Measurements from ENCODE around the gene GOLGA6L7.
"Not testable (repeated sequence)": the region's sequence is repeated elsewhere in the genome, so short reads cannot be mapped to it uniquely, and the experiment has no call there.

GRCh38 chr15:28844147-28844546, 4.3 kb downstream of the GOLGA6L7 start:
- TF ChIP-seq CTCF, POLR2A (IDR thresholded peaks at IDR 0.05): not testable (repeated sequence)

Data from testis (tissue), 2 donors.